ENCODE results near the gene KCNA3. TPM values are rescaled to one million over a fixed set of nuclear protein-coding genes. Genes with fewer than 3 reads are reported as not detected.

The KCNA3 gene
- total and polyA plus RNA-seq, 8 donors = 0.73 to 11.9 (median 3.3) TPM; not detected in 4

GRCh38 chr1:110697606-110698005 lies 22.9 kb upstream of the KCNA3 start:
- WGBS, 5 donors = 87 to 92% (median 91%) methylated on average over 4 of the region's 4 CpGs
- no peak for TF ChIP-seq EP300 (IDR thresholded peaks at IDR 0.05)

GRCh38 chr1:110696818-110697217 lies 22.1 kb upstream of the KCNA3 start:
- intact Hi-C loops (cut with DNase I; ENCODE audit: low total_unique reads) = no loop called here
- Histone ChIP-seq H3K27me3 (no peaks in the 10 kb centered on the region), H3K36me3 (no peaks in the 10 kb centered on the region), H3K9me3 (no peaks in the 10 kb centered on the region), H3K27ac (no peak overlapping the region), H3K4me1 (no peaks in the 10 kb centered on the region), H3K4me3 (no peak overlapping the region)
- TF ChIP-seq POLR2AphosphoS5 (IDR thresholded peaks at IDR 0.05) (no peak), EP300 (IDR thresholded peaks at IDR 0.05) (no peak), CTCF (IDR thresholded peaks at IDR 0.05) (no peak), POLR2A (IDR thresholded peaks at IDR 0.05) (no peak)
- DNase-seq = no peak

More at GRCh38 chr1:110697606-110698005, 22.9 kb upstream of the KCNA3 start:
- Histone ChIP-seq H3K9me3 (no peaks in the 10 kb centered on the region), H3K4me3 (no peak overlapping the region), H3K27ac (no peak overlapping the region), H3K36me3 (no peaks in the 10 kb centered on the region), H3K4me1 (no peaks in the 10 kb centered on the region), H3K27me3 (no peaks in the 10 kb centered on the region)
- DNase-seq = no peak
- intact Hi-C loops (cut with DNase I; ENCODE audit: low total_unique reads) = no loop called here

GRCh38 chr1:110690709-110691365 lies 16.1 kb upstream of the KCNA3 start:
- H3K36me3 ChIP-seq = no peaks in the 10 kb centered on the region
- whole genome bisulfite sequencing, 5 donors = 75 to 87% (median 85%) methylated on average over 4 of the region's 4 CpGs
- no peaks in the 10 kb centered on the region for H3K4me1 ChIP-seq
- DNase-seq = no peak
- H3K27me3 ChIP-seq = peaks cover 0 to 15% (median 0%) of the 10 kb centered on the region in 3 donors
- TF ChIP-seq EP300 (IDR thresholded peaks at IDR 0.05) = no peak
- no peak for TF ChIP-seq CTCF (IDR thresholded peaks at IDR 0.05)
- no peak for TF ChIP-seq POLR2A (IDR thresholded peaks at IDR 0.05)
- no peak for TF ChIP-seq POLR2AphosphoS5 (IDR thresholded peaks at IDR 0.05)
- H3K9me3 ChIP-seq = no peaks in the 10 kb centered on the region
- intact Hi-C loops (cut with DNase I; ENCODE audit: low total_unique reads) = no loop called here
- H3K4me3 ChIP-seq = no peak overlapping the region
- no peak overlapping the region for H3K27ac ChIP-seq

GRCh38 chr1:110689868-110690267 lies 15.1 kb upstream of the KCNA3 start:
- DNase-seq = no peak
- Histone ChIP-seq H3K9me3 (no peaks in the 10 kb centered on the region), H3K4me3 (no peak overlapping the region), H3K27me3 (peaks cover 0 to 24% (median 0%) of the 10 kb centered on the region in 3 donors), H3K4me1 (no peaks in the 10 kb centered on the region), H3K27ac (no peak overlapping the region), H3K36me3 (no peaks in the 10 kb centered on the region)
- TF ChIP-seq CTCF (IDR thresholded peaks at IDR 0.05) (no peak), POLR2AphosphoS5 (IDR thresholded peaks at IDR 0.05) (no peak), POLR2A (IDR thresholded peaks at IDR 0.05) (no peak), EP300 (IDR thresholded peaks at IDR 0.05) (no peak)
- intact Hi-C loops (cut with DNase I; ENCODE audit: low total_unique reads) = no loop called here

GRCh38 chr1:110688514-110688913 lies 13.8 kb upstream of the KCNA3 start:
- peaks cover 0 to 24% (median 0%) of the 10 kb centered on the region in 3 donors for H3K27me3 ChIP-seq
- H3K27ac ChIP-seq = no peak overlapping the region
- no peaks in the 10 kb centered on the region for H3K9me3 ChIP-seq
- TF ChIP-seq POLR2A (IDR thresholded peaks at IDR 0.05) (no peak), EP300 (IDR thresholded peaks at IDR 0.05) (no peak), POLR2AphosphoS5 (IDR thresholded peaks at IDR 0.05) (no peak), CTCF (IDR thresholded peaks at IDR 0.05) (no peak)
- no peaks in the 10 kb centered on the region for H3K36me3 ChIP-seq
- no peaks in the 10 kb centered on the region for H3K4me1 ChIP-seq
- no peak for DNase-seq
- 76 to 88% (median 80%) methylated on average over 3 of the region's 3 CpGs for WGBS, 5 donors
- no peak overlapping the region for H3K4me3 ChIP-seq
- intact Hi-C loops (cut with DNase I; ENCODE audit: low total_unique reads) = no loop called here

All from stomach (tissue), 9 donors.